ENCODE results near the gene TMPRSS11F. TPM values are rescaled to one million over a fixed set of nuclear protein-coding genes. Genes with fewer than 3 reads are reported as not detected.

The TMPRSS11F gene
- total and polyA plus RNA-seq, 2 donors (not counting 1 experiment from before 2014, with no cell fraction given) = not detected

DNA sequence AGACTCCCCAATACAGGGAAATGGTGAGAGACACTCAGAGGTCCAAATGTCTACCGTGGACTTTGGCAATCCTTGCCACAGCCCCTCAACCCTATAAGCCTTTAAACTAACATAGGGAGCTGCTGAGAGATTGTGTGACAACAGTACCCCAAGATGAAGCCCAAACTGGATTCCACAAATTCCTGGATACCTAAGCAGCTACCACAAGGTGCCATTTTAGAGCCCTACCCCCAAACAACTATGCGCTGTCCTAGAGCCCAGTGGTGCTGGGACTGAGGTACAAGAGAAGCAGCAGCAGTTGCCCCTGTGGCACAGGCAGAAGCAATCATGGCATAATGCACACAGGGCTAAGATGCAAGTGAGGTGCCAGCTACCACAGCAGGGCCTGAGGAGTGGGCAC, 2.7 kb upstream of the TMPRSS11F start:
- Mint-ChIP-seq H3K4me1 (no peaks in the 10 kb centered on the region), H3K9me3 (ENCODE audit: insufficient read depth) (peaks cover 5% of the 10 kb centered on the region), H3K27me3 (no peaks in the 10 kb centered on the region), H3K4me3 (no peak overlapping the region), H3K27ac (no peak overlapping the region)
- no peak overlapping the region for H3K4me3 ChIP-seq (ENCODE audit: control extremely low read depth in 1 of 5, extremely low read depth in 1 of 5, insufficient read depth in 1 of 5, low read depth in 2 of 5, low read length in 4 of 5)
- no peak for DNase-seq
- no peak overlapping the region for H3K4me2 ChIP-seq (replicated peaks; ENCODE audit: low read depth, low read length, poor library complexity, severe bottlenecking)
- WGBS (ENCODE audit: insufficient coverage) = 100% methylated on average over 1 of the region's 2 CpGs
- TF ChIP-seq, protein P1, sequence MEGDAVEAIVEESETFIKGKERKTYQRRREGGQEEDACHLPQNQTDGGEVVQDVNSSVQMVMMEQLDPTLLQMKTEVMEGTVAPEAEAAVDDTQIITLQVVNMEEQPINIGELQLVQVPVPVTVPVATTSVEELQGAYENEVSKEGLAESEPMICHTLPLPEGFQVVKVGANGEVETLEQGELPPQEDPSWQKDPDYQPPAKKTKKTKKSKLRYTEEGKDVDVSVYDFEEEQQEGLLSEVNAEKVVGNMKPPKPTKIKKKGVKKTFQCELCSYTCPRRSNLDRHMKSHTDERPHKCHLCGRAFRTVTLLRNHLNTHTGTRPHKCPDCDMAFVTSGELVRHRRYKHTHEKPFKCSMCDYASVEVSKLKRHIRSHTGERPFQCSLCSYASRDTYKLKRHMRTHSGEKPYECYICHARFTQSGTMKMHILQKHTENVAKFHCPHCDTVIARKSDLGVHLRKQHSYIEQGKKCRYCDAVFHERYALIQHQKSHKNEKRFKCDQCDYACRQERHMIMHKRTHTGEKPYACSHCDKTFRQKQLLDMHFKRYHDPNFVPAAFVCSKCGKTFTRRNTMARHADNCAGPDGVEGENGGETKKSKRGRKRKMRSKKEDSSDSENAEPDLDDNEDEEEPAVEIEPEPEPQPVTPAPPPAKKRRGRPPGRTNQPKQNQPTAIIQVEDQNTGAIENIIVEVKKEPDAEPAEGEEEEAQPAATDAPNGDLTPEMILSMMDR (IDR thresholded peaks at IDR 0.05) = no peak
- no peak for TF ChIP-seq EZH2 (IDR thresholded peaks at IDR 0.05; ENCODE audit: borderline replicate concordance, insufficient read depth, low read depth, low read length, poor library complexity, severe bottlenecking)
- no peak overlapping the region for H3K27ac ChIP-seq (ENCODE audit: low read length in 2 of 2)
- H2AFZ ChIP-seq (ENCODE audit: insufficient read depth, low read depth, low read length, poor library complexity, severe bottlenecking) = no peak overlapping the region
- H3K27me3 ChIP-seq (replicated peaks in 1 of 4; ENCODE audit: control extremely low read depth in 1 of 4, control insufficient read depth in 3 of 4, insufficient read depth in 4 of 4, low read length in 3 of 4) = peaks cover 0 to 3% (median 0%) of the 10 kb centered on the region in 4 experiments
- H3K36me3 ChIP-seq (replicated peaks in 1 of 2; ENCODE audit: control extremely low read depth in 1 of 2, control insufficient read depth in 1 of 2, extremely low read depth in 1 of 2, insufficient read depth in 2 of 2, low read length in 1 of 2) = no peaks in the 10 kb centered on the region
- peaks cover 0 to 9% (median 0%) of the 10 kb centered on the region in 3 donors for H3K9me3 ChIP-seq (ENCODE audit: control extremely low read depth in 1 of 3, control insufficient read depth in 2 of 3, insufficient read depth in 1 of 3, low read length in 2 of 3)
- ChIA-PET CTCF (no interaction called here), POLR2A (no interaction called here)
- no peak overlapping the region for H3K9ac ChIP-seq (ENCODE audit: low read length)
- H3K79me2 ChIP-seq (ENCODE audit: control insufficient read depth, insufficient read depth, low read length) = no peaks in the 10 kb centered on the region
- intact Hi-C loops (cut with micrococcal nuclease) = no loop called here
- no peak for ATAC-seq (ENCODE audit: low read depth)
- H4K20me1 ChIP-seq (ENCODE audit: control insufficient read depth, insufficient read depth, low read length, poor library complexity, severe bottlenecking) = no peaks in the 10 kb centered on the region
- no peaks in the 10 kb centered on the region for H3K4me1 ChIP-seq (ENCODE audit: control insufficient read depth in 2 of 2, insufficient read depth in 2 of 2, low read length in 2 of 2)

DNA sequence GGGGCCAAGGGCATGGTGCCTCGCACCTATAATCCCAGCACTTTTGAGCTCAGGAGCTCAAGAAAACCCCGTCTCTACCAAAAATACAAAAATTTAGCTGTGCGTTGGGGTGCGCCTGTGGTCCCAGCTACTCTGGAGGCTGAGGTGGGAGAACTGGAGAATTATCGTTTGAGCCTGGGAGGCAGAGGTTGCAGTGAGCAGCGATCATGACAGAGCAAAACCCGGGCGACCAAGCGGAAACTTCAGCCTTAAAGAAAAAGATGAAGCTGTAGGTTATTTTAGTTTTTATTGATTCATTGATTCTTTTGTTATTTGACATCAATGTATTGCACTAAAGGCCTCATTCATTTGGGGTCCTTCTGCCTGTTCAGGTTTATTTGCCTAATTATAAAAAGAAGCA, 5.4 kb downstream of the TMPRSS11F start:
- Histone ChIP-seq H2AFZ (ENCODE audit: insufficient read depth, low read depth, low read length, poor library complexity, severe bottlenecking) (no peak overlapping the region), H3K4me1 (ENCODE audit: control insufficient read depth in 2 of 2, insufficient read depth in 2 of 2, low read length in 2 of 2) (no peaks in the 10 kb centered on the region), H3K9me3 (ENCODE audit: control extremely low read depth in 1 of 3, control insufficient read depth in 2 of 3, insufficient read depth in 1 of 3, low read length in 2 of 3) (no peaks in the 10 kb centered on the region), H3K27me3 (replicated peaks in 1 of 4; ENCODE audit: control extremely low read depth in 1 of 4, control insufficient read depth in 3 of 4, insufficient read depth in 4 of 4, low read length in 3 of 4) (no peaks in the 10 kb centered on the region), H4K20me1 (ENCODE audit: control insufficient read depth, insufficient read depth, low read length, poor library complexity, severe bottlenecking) (no peaks in the 10 kb centered on the region), H3K36me3 (replicated peaks in 1 of 2; ENCODE audit: control extremely low read depth in 1 of 2, control insufficient read depth in 1 of 2, extremely low read depth in 1 of 2, insufficient read depth in 2 of 2, low read length in 1 of 2) (no peaks in the 10 kb centered on the region), H3K4me3 (ENCODE audit: control extremely low read depth in 1 of 5, extremely low read depth in 1 of 5, insufficient read depth in 1 of 5, low read depth in 2 of 5, low read length in 4 of 5) (no peak overlapping the region), H3K4me2 (replicated peaks; ENCODE audit: low read depth, low read length, poor library complexity, severe bottlenecking) (no peak overlapping the region), H3K27ac (ENCODE audit: low read length in 2 of 2) (no peak overlapping the region), H3K79me2 (ENCODE audit: control insufficient read depth, insufficient read depth, low read length) (no peaks in the 10 kb centered on the region), H3K9ac (ENCODE audit: low read length) (no peak overlapping the region)
- H3K27me3 Mint-ChIP-seq = no peaks in the 10 kb centered on the region
- ChIA-PET POLR2A (no interaction called here), CTCF (no interaction called here)
- H3K4me1 Mint-ChIP-seq = no peaks in the 10 kb centered on the region
- ATAC-seq (ENCODE audit: low read depth) (no peak), DNase-seq (no peak)
- TF ChIP-seq, protein P1 (IDR thresholded peaks at IDR 0.05) = no peak
- H3K27ac Mint-ChIP-seq = no peak overlapping the region
- H3K4me3 Mint-ChIP-seq = no peak overlapping the region
- 90% methylated on average over 2 of the region's 9 CpGs for WGBS (ENCODE audit: insufficient coverage)
- no peaks in the 10 kb centered on the region for H3K9me3 Mint-ChIP-seq (ENCODE audit: insufficient read depth)
- intact Hi-C loops (cut with micrococcal nuclease) = no loop called here
